HepG2 (cell line): ENCODE results near the gene CCNYL1. TPM values are rescaled to one million over a fixed set of nuclear protein-coding genes. Genes with fewer than 3 reads are reported as not detected.
A peak's percentile ranks its signal among the peaks of the same experiment; 100 is the strongest.

Experiments used
- CEBPB ChIP-seq: IDR thresholded peaks from 2 replicates; pipeline ENCODE4 v1.6.1; 2011; ENCODE audit warnings: low read depth, low read length, improper control_type of control experiment, borderline replicate concordance
- DMAP1 ChIP-seq: IDR thresholded peaks from 2 replicates; pipeline ENCODE4 v1.6.1; 2016
- FOXK1 ChIP-seq: sonication (generic); formaldehyde crosslinking; IDR thresholded peaks from 2 replicates; pipeline ENCODE4 v1.4.0; 2020; ENCODE audit warnings: low read depth, missing genetic modification reagents, borderline replicate concordance
- HDAC2 ChIP-seq: sonication (generic); formaldehyde crosslinking; IDR thresholded peaks from 2 replicates; pipeline ENCODE4 v1.4.0; 2020; ENCODE audit warnings: missing genetic modification reagents
- HMG20B ChIP-seq: conservative IDR thresholded peaks from 2 replicates; pipeline ENCODE4 v1.6.1; 2016; ENCODE audit warnings: missing genetic modification reagents, missing compliant biosample characterization
- HOMEZ ChIP-seq: IDR thresholded peaks from 2 replicates; pipeline ENCODE4 v1.6.1; 2016; ENCODE audit warnings: low read depth
- MIXL1 ChIP-seq: IDR thresholded peaks from 2 replicates; pipeline ENCODE4 v1.6.1; 2016
- NCOA2 ChIP-seq: sonication (generic); formaldehyde crosslinking; IDR thresholded peaks from 2 replicates; pipeline ENCODE4 v1.8.0; 2022; ENCODE audit warnings: inconsistent platforms
- NFKBIZ ChIP-seq: IDR thresholded peaks from 2 replicates; pipeline ENCODE4 v1.6.1; 2018; ENCODE audit warnings: missing genetic modification reagents, missing compliant biosample characterization
- PAXIP1 ChIP-seq: sonication (generic); formaldehyde crosslinking; conservative IDR thresholded peaks from 2 replicates; pipeline ENCODE4 v1.4.0; 2020; ENCODE audit warnings: mild to moderate bottlenecking, missing genetic modification reagents, moderate library complexity
- POGZ ChIP-seq: sonication (generic); formaldehyde crosslinking; IDR thresholded peaks from 2 replicates; pipeline ENCODE4 v1.4.0; 2020; ENCODE audit warnings: mild to moderate bottlenecking, missing genetic modification reagents
- ZBED4 ChIP-seq: sonication (generic); formaldehyde crosslinking; IDR thresholded peaks from 2 replicates; pipeline ENCODE4 v1.4.0; 2020; ENCODE audit warnings: missing genetic modification reagents, borderline replicate concordance
- ZGPAT ChIP-seq: IDR thresholded peaks from 2 replicates; pipeline ENCODE4 v1.6.1; 2016; ENCODE audit warnings: mild to moderate bottlenecking
- ZNF34 ChIP-seq: sonication (generic); formaldehyde crosslinking; IDR thresholded peaks from 2 replicates; pipeline ENCODE4 v1.4.0; 2020; ENCODE audit warnings: mild to moderate bottlenecking, missing genetic modification reagents, borderline replicate concordance
- ZNF451 ChIP-seq: sonication (generic); formaldehyde crosslinking; IDR thresholded peaks from 2 replicates; pipeline ENCODE4 v1.5.0; 2020; ENCODE audit warnings: mild to moderate bottlenecking, missing genetic modification reagents
- ZNF644 ChIP-seq: IDR thresholded peaks from 2 replicates; pipeline ENCODE4 v1.6.1; 2016; ENCODE audit warnings: low read depth
- ZNF652 ChIP-seq: IDR thresholded peaks from 2 replicates; pipeline ENCODE4 v1.6.1; 2016; ENCODE audit warnings: low read depth, borderline replicate concordance
- ZNF7 ChIP-seq: IDR thresholded peaks from 2 replicates; pipeline ENCODE4 v1.6.1; 2016; ENCODE audit warnings: missing biosample characterization, missing genetic modification reagents
- ZSCAN9 ChIP-seq: IDR thresholded peaks from 2 replicates; pipeline ENCODE4 v1.6.1; 2016; ENCODE audit warnings: borderline replicate concordance
- polyA plus RNA-seq, 8 experiments: library from polyadenylated mRNA; depleted of rRNA in 3 of 8; stranded (reverse) in 7 of 8; unstranded in 1 of 8; fragments of >200 nt; fragmentation: Illumina TruSeq in 4 of 8; extraction: Trizol in 4 of 8; gene quantifications; 2 replicates each; pipeline versions ENCODE4 v1.2.1 to v1.2.3, GENCODE V29; 2011 to 2016; ENCODE audit warnings: low read depth in 4 of 8, missing spikeins in 1 of 8, mixed read lengths in 1 of 8; ENCODE audit not compliant: insufficient read depth in 1 of 8
- total RNA-seq, 5 experiments: library from RNA; depleted of rRNA; stranded (reverse); fragments of >200 nt; fragmentation: Illumina TruSeq; extraction: Trizol; gene quantifications; 2 replicates each; pipeline ENCODE4 v1.2.3, GENCODE V29; 2016; ENCODE audit warnings: low read depth in 1 of 5

CCNYL1 gene
- total and polyA plus RNA-seq, 2 of the 13 experiments (the other 11 are each of a cell fraction or from before 2014, with no cell fraction given), result 12.5 to 16.2 TPM

- peak; percentile 57 for TF ChIP-seq PAXIP1 (CRISPR knock-in tag)
- TF ChIP-seq ZBED4 (CRISPR knock-in tag), result no peak
- TF ChIP-seq HMG20B (CRISPR knock-in tag), result 0 out of 2 replicates have a peak, but pooled peaks have one; percentile 21
- TF ChIP-seq ZNF7, result peak; percentile 92
- TF ChIP-seq CEBPB, result peak; percentile 82; the same call in 1 of the 2 replicates
- TF ChIP-seq ZSCAN9 (CRISPR knock-in tag), result peak; percentile 64; the same call in 1 of the 2 replicates
- peak; percentile 61; the same call in 1 of the 2 replicates for TF ChIP-seq ZNF652 (CRISPR knock-in tag)
- peak; percentile 39; the same call in 1 of the 2 replicates for TF ChIP-seq NCOA2 (CRISPR knock-in tag)
- TF ChIP-seq DMAP1 (CRISPR knock-in tag), result peak; percentile 39; the same call in 1 of the 2 replicates
- peak; percentile 53; the same call in 1 of the 2 replicates for TF ChIP-seq ZGPAT
- TF ChIP-seq HDAC2 (CRISPR knock-in tag), result peak; percentile 78
- TF ChIP-seq NFKBIZ (CRISPR knock-in tag), result peak; percentile 78; the same call in 1 of the 2 replicates
- TF ChIP-seq FOXK1 (CRISPR knock-in tag), result 0 out of 2 replicates have a peak, but pooled peaks have one; percentile 29
- no peak for TF ChIP-seq ZNF34 (CRISPR knock-in tag)
- TF ChIP-seq MIXL1 (CRISPR knock-in tag), result peak; percentile 59; the same call in 1 of the 2 replicates
- peak; percentile 27; the same call in 1 of the 2 replicates for TF ChIP-seq POGZ
- TF ChIP-seq ZNF644 (CRISPR knock-in tag), result peak; percentile 67
- TF ChIP-seq HOMEZ, result peak; percentile 50; the same call in 1 of the 2 replicates
- no peak for TF ChIP-seq ZNF451 (CRISPR knock-in tag)
These were observed 89.8 kb downstream of the CCNYL1 start (continued) for GRCh38 chr2:207801259-207801658.
